ENCODE results near the gene CDH9. TPM values are rescaled to one million over a fixed set of nuclear protein-coding genes. Genes with fewer than 3 reads are reported as not detected.

CDH9 gene
- total and polyA plus RNA-seq, 9 of the 15 experiments (the other 6 are each of a cell fraction or from before 2014, with no cell fraction given) = not detected

GRCh38 chr5:26877154-26877553 lies 161.2 kb downstream of the CDH9 start (continued):
- no peak for TF ChIP-seq VEZF1 (CRISPR knock-in tag; IDR thresholded peaks at IDR 0.05)
- no peak for TF ChIP-seq FOXP1 (CRISPR knock-in tag; IDR thresholded peaks at IDR 0.05)
- no peak for TF ChIP-seq MXD1 (CRISPR knock-in tag; IDR thresholded peaks at IDR 0.05; ENCODE audit: borderline replicate concordance, poor library complexity, severe bottlenecking)
- TF ChIP-seq ZKSCAN1 (IDR thresholded peaks at IDR 0.05; ENCODE audit: low read depth, low read length) = no peak

GRCh38 chr5:26872337-26872736 lies 166.0 kb downstream of the CDH9 start:
- no peaks in the 10 kb centered on the region for H3K9me1 ChIP-seq (ENCODE audit: control insufficient read depth, insufficient read depth, low read length)
- intact Hi-C loops (cut with micrococcal nuclease) = no loop called here
- no peak overlapping the region for H3K9ac ChIP-seq (ENCODE audit: insufficient read depth in 1 of 2, low read depth in 2 of 2, low read length in 2 of 2)
- H3K4me2 ChIP-seq (ENCODE audit: insufficient read depth, low read length) = no peak overlapping the region
- no TSS peak for BruUV-seq (replicated peaks)
- POLR2A ChIA-PET = no interaction called here
- H3K79me2 ChIP-seq (ENCODE audit: control insufficient read depth, insufficient read depth, low read length) = no peaks in the 10 kb centered on the region
- 0 out of 2 replicates have a peak, but pooled peaks cover 2% of the 10 kb centered on the region for H3K9me3 ChIP-seq (replicated peaks; ENCODE audit: control insufficient read depth, insufficient read depth, low read depth, low read length)
- H3K4me3 ChIP-seq = no peak overlapping the region
- in situ Hi-C loops (cut with MboI) = no loop called here
- H4K20me1 ChIP-seq (replicated peaks; ENCODE audit: control insufficient read depth, insufficient read depth, low read length) = no peaks in the 10 kb centered on the region
- H3K4me1 ChIP-seq (replicated peaks in 1 of 2; ENCODE audit: control insufficient read depth in 2 of 2, insufficient read depth in 2 of 2, low read length in 2 of 2) = no peaks in the 10 kb centered on the region
- no peak for ATAC-seq
- H3K36me3 ChIP-seq (ENCODE audit: control insufficient read depth, insufficient read depth, low read length) = no peaks in the 10 kb centered on the region
- WGBS (ENCODE audit: insufficient coverage, low coverage, missing lambda C conversion rate) = 0% methylated on average over 3 of the region's 3 CpGs
- no peak for FAIRE-seq
- H3K27ac ChIP-seq (ENCODE audit: extremely low read depth, low read depth, low read length) = no peak overlapping the region
- CTCF ChIA-PET (ENCODE audit: low intra/inter-chr PET ratio) = no interaction called here
- H3K27me3 ChIP-seq (ENCODE audit: control insufficient read depth in 2 of 2, insufficient read depth in 2 of 2, low read length in 2 of 2) = no peaks in the 10 kb centered on the region
- no peak overlapping the region for H2AFZ ChIP-seq (ENCODE audit: low read depth, low read length)
- DNase-seq (ENCODE audit: extremely low read depth in 1 of 4, low spot score in 3 of 4) = no peak
- TF ChIP-seq SMAD1 (IDR thresholded peaks at IDR 0.05; ENCODE audit: low read depth, low read length, partially characterized antibody) (no peak), ZNF124 (CRISPR knock-in tag; IDR thresholded peaks at IDR 0.05) (no peak), RAD51 (IDR thresholded peaks at IDR 0.05; ENCODE audit: borderline replicate concordance, low read depth) (no peak), FOXK1 (CRISPR knock-in tag; IDR thresholded peaks at IDR 0.05; ENCODE audit: borderline replicate concordance) (no peak), NCOA2 (IDR thresholded peaks at IDR 0.05; ENCODE audit: partially characterized antibody in 2 of 2) (no peak), ZFP91 (CRISPR knock-in tag; IDR thresholded peaks at IDR 0.05) (no peak), ZNF197 (CRISPR knock-in tag; IDR thresholded peaks at IDR 0.05; ENCODE audit: low read depth) (no peak), FOXJ2 (tag; IDR thresholded peaks at IDR 0.05) (no peak), BACH1 (tag; IDR thresholded peaks at IDR 0.05) (no peak), ZBTB43 (CRISPR knock-in tag; IDR thresholded peaks at IDR 0.05) (no peak), IRF9 (tag; IDR thresholded peaks at IDR 0.05) (no peak), DACH1 (IDR thresholded peaks at IDR 0.05; ENCODE audit: partially characterized antibody) (no peak)
